HEK293 (cell line): ENCODE measurements around the gene SYTL3.

Experiments
- CTCF ChIA-PET: fragments of 350-600 bp; formaldehyde crosslinking; extraction: SDS; loops from one replicate; lab custom pipeline; 2021; ENCODE audit warnings: antibody characterized with exemption; lab: Yijun Ruan, JAX
- POLR2A ChIA-PET: fragments of 300-600 bp; formaldehyde crosslinking; extraction: SDS; loops from one replicate; lab custom pipeline; 2020; ENCODE audit warnings: antibody characterized with exemption, inconsistent platforms; lab: Yijun Ruan, JAX
- H3K27ac ChIP-seq: fragments of 200-500 bp; sonication (Bioruptor generic); 2 replicates; pipeline ENCODE4 v1.5.1; 2014; ENCODE audit warnings: low read depth, low read length, control low read depth, inconsistent platforms; ENCODE audit errors: extremely low read depth
- H3K36me3 ChIP-seq, 2 experiments: fragments of 200-500 bp in 1 of 2; sonication (Bioruptor generic) in 1 of 2; 1 replicate in 1 of 2; 2 replicates in 1 of 2; pipeline ENCODE4 v1.5.1; 2014 to 2017; ENCODE audit warnings: inconsistent platforms in 2 of 2, low read length in 2 of 2; ENCODE audit not compliant: control insufficient read depth in 2 of 2, insufficient read depth in 1 of 2
- H3K4me1 ChIP-seq: fragments of 200-500 bp; sonication (Bioruptor generic); 2 replicates; pipeline ENCODE4 v1.5.1; 2014; ENCODE audit warnings: mild to moderate bottlenecking, low read length, inconsistent platforms; ENCODE audit not compliant: control insufficient read depth, insufficient read depth
- H3K4me3 ChIP-seq: 2 replicates; pipeline ENCODE4 v1.5.1; 2011; ENCODE audit warnings: low read depth, mild to moderate bottlenecking, control low read depth, low read length, moderate library complexity
- H3K9me3 ChIP-seq: fragments of 200-500 bp; sonication (Bioruptor generic); 2 replicates; pipeline ENCODE4 v1.5.1; 2014; ENCODE audit warnings: low read depth, low read length, inconsistent platforms; ENCODE audit not compliant: control insufficient read depth, insufficient read depth
- BCL11B ChIP-seq: fragments of 450-650 bp; formaldehyde crosslinking; IDR thresholded peaks from 2 replicates; pipeline ENCODE4 v1.5.1; 2016; ENCODE audit warnings: low read depth, missing biosample characterization, missing genetic modification characterization
- CTCF ChIP-seq: fragments of 450-650 bp; formaldehyde crosslinking; IDR thresholded peaks from 2 replicates; pipeline ENCODE4 v1.5.1; 2016; ENCODE audit warnings: missing biosample characterization, missing genetic modification characterization
- INSM2 ChIP-seq: fragments of 450-650 bp; formaldehyde crosslinking; IDR thresholded peaks from 2 replicates; pipeline ENCODE4 v1.5.1; 2016; ENCODE audit warnings: missing biosample characterization, missing genetic modification characterization
- PRDM10 ChIP-seq: fragments of 450-650 bp; formaldehyde crosslinking; IDR thresholded peaks from 2 replicates; pipeline ENCODE4 v1.5.1; 2016; ENCODE audit warnings: missing biosample characterization, missing genetic modification characterization
- PRDM6 ChIP-seq: fragments of 450-650 bp; formaldehyde crosslinking; IDR thresholded peaks from 2 replicates; pipeline ENCODE4 v1.5.1; 2017; ENCODE audit warnings: missing biosample characterization, missing genetic modification characterization
- YY2 ChIP-seq: fragments of 450-650 bp; formaldehyde crosslinking; IDR thresholded peaks from 2 replicates; pipeline ENCODE4 v1.5.1; 2016; ENCODE audit warnings: missing biosample characterization, missing genetic modification characterization
- ZBTB17 ChIP-seq: fragments of 450-650 bp; formaldehyde crosslinking; IDR thresholded peaks from 2 replicates; pipeline ENCODE4 v1.5.1; 2016; ENCODE audit warnings: missing biosample characterization, missing genetic modification characterization
- ZBTB8A ChIP-seq: fragments of 450-650 bp; formaldehyde crosslinking; IDR thresholded peaks from 2 replicates; pipeline ENCODE4 v1.5.1; 2016; ENCODE audit warnings: missing biosample characterization, missing genetic modification characterization
- ZIC2 ChIP-seq: fragments of 450-650 bp; formaldehyde crosslinking; IDR thresholded peaks from 2 replicates; pipeline ENCODE4 v1.5.1; 2016; ENCODE audit warnings: missing biosample characterization, missing genetic modification characterization
- ZNF10 ChIP-seq: fragments of 450-650 bp; formaldehyde crosslinking; IDR thresholded peaks from 2 replicates; pipeline ENCODE4 v1.5.1; 2017; ENCODE audit warnings: missing biosample characterization, missing genetic modification characterization
- ZNF211 ChIP-seq: fragments of 450-650 bp; formaldehyde crosslinking; IDR thresholded peaks from 2 replicates; pipeline ENCODE4 v1.5.1; 2016; ENCODE audit warnings: low read depth, missing biosample characterization, missing genetic modification characterization
- ZNF221 ChIP-seq: fragments of 450-650 bp; formaldehyde crosslinking; IDR thresholded peaks from 2 replicates; pipeline ENCODE4 v1.5.1; 2017; ENCODE audit warnings: missing biosample characterization, missing genetic modification characterization, borderline replicate concordance
- ZNF292 ChIP-seq: fragments of 450-650 bp; formaldehyde crosslinking; IDR thresholded peaks from 2 replicates; pipeline ENCODE4 v1.5.1; 2016; ENCODE audit warnings: low read depth, missing biosample characterization, missing genetic modification characterization, borderline replicate concordance
- ZNF433 ChIP-seq: fragments of 450-650 bp; formaldehyde crosslinking; IDR thresholded peaks from 2 replicates; pipeline ENCODE4 v1.5.1; 2016; ENCODE audit warnings: missing biosample characterization, missing genetic modification characterization, low read depth
- ZNF571 ChIP-seq: fragments of 450-650 bp; formaldehyde crosslinking; IDR thresholded peaks from 2 replicates; pipeline ENCODE4 v1.5.0; 2017; ENCODE audit warnings: missing biosample characterization, missing genetic modification characterization
- ZNF664 ChIP-seq: fragments of 450-650 bp; formaldehyde crosslinking; IDR thresholded peaks from 2 replicates; pipeline ENCODE4 v1.5.1; 2016; ENCODE audit warnings: missing biosample characterization, missing genetic modification characterization
- ZNF747 ChIP-seq: fragments of 450-650 bp; formaldehyde crosslinking; IDR thresholded peaks from 2 replicates; pipeline ENCODE4 v1.5.1; 2016; ENCODE audit warnings: missing biosample characterization, missing genetic modification characterization
- ZSCAN18 ChIP-seq: fragments of 450-650 bp; formaldehyde crosslinking; IDR thresholded peaks from 2 replicates; pipeline ENCODE4 v1.5.1; 2016; ENCODE audit warnings: missing biosample characterization, missing genetic modification characterization

SYTL3 gene

GRCh38 chr6:158703837-158704822 lies 54.3 kb downstream of the SYTL3 start (continued):
- TF ChIP-seq ZNF747 (tag by site-specific recombination) (no peak), ZNF211 (tag by site-specific recombination) (no peak), ZSCAN18 (tag by site-specific recombination) (no peak), ZBTB17 (tag by site-specific recombination) (peak; percentile 83), INSM2 (no peak; the same call in 1 of the 2 replicates), YY2 (tag by site-specific recombination) (no peak), ZNF221 (tag by site-specific recombination) (no peak), ZBTB8A (tag by site-specific recombination) (peak; percentile 65), PRDM6 (tag by site-specific recombination) (no peak), BCL11B (peak; percentile 64; the same call in 1 of the 2 replicates)

- Histone ChIP-seq H3K27ac (no peak overlapping the region), H3K4me3 (no peak overlapping the region), H3K36me3 (no peaks in the 10 kb centered on the region), H3K9me3 (no peaks in the 10 kb centered on the region), H3K4me1 (peaks cover 10% of the 10 kb centered on the region; the same call in 1 of the 2 replicates)
- 0 out of 2 replicates have a peak, but pooled peaks have one; percentile 33 for TF ChIP-seq BCL11B
- TF ChIP-seq ZNF571 (tag by site-specific recombination), result no peak
- CTCF ChIA-PET, result interaction anchor here (0.5 to 6.2 kb wide), 20 partner anchors 8 to 509 kb away, joined by 3 to 58 read pairs (median 4); partner anchors contain the start of gene RSPH3
- POLR2A ChIA-PET, result interaction anchor here (1.8 to 2.2 kb wide), 2 partner anchors 114 to 295 kb away, joined by 5 to 6 read pairs; partner anchors contain the start of genes EZR and RSPH3
These were observed 55.7 kb downstream of the SYTL3 start for GRCh38 chr6:158705386-158706126.

- Histone ChIP-seq H3K36me3 (no peaks in the 10 kb centered on the region), H3K4me3 (no peak overlapping the region), H3K9me3 (no peaks in the 10 kb centered on the region), H3K27ac (no peak overlapping the region), H3K4me1 (peaks cover 10% of the 10 kb centered on the region; the same call in 1 of the 2 replicates)
- ChIA-PET POLR2A (interaction anchor here (1.8 to 2.2 kb wide), 2 partner anchors 113 to 294 kb away, joined by 5 to 6 read pairs; partner anchors contain the start of genes EZR and RSPH3), CTCF (interaction anchor here (0.7 to 6.2 kb wide), 31 partner anchors 9 to 1083 kb away, joined by 3 to 58 read pairs (median 4); partner anchors contain the start of genes DYNLT1, RSPH3 and TCP1)
- no peak for TF ChIP-seq ZNF292
- no peak for TF ChIP-seq ZNF433
- TF ChIP-seq ZIC2, result 0 out of 2 replicates have a peak, but pooled peaks have one; percentile 15
- peak; percentile 50 for TF ChIP-seq PRDM10 (tag by site-specific recombination)
- TF ChIP-seq CTCF, result peak; percentile 62
- TF ChIP-seq ZNF664 (tag by site-specific recombination), result no peak
- peak; percentile 93 for TF ChIP-seq ZNF10 (tag by site-specific recombination)
These were observed 56.6 kb downstream of the SYTL3 start for GRCh38 chr6:158706369-158706982.
